ENCODE results near the gene ATXN10.
"Not testable (repeated sequence)": the region's sequence is repeated elsewhere in the genome, so short reads cannot be mapped to it uniquely, and the experiment has no call there.

The ATXN10 gene

GRCh38 chr22:45644714-45645113 lies 26.9 kb upstream of the ATXN10 start:
- no peak for DNase-seq (ENCODE audit: low read depth in 2 of 2)

GRCh38 chr22:45645150-45645525 lies 26.5 kb upstream of the ATXN10 start:
- DNase-seq (ENCODE audit: low read depth in 2 of 2), result no peak

- peak; percentile 54 to 72 for DNase-seq (ENCODE audit: low read depth in 2 of 2)
These were observed 25.9 kb upstream of the ATXN10 start for GRCh38 chr22:45645526-45646414.

- DNase-seq (ENCODE audit: low read depth in 2 of 2), result no peak
These were observed 24.0 kb upstream of the ATXN10 start for GRCh38 chr22:45647532-45648225.

GRCh38 chr22:45648301-45649117 lies 23.1 kb upstream of the ATXN10 start:
- DNase-seq (ENCODE audit: low read depth in 2 of 2), result no peak

GRCh38 chr22:45649809-45650208 lies 21.8 kb upstream of the ATXN10 start:
- DNase-seq (ENCODE audit: low read depth in 2 of 2), result no peak

GRCh38 chr22:45650721-45651120 lies 20.9 kb upstream of the ATXN10 start:
- DNase-seq (ENCODE audit: low read depth in 2 of 2), result no peak

- DNase-seq (ENCODE audit: low read depth in 2 of 2), result no peak
These were observed 19.6 kb upstream of the ATXN10 start for GRCh38 chr22:45651931-45652528.

GRCh38 chr22:45656577-45656976 lies 15.1 kb upstream of the ATXN10 start:
- DNase-seq (ENCODE audit: low read depth in 2 of 2), result no peak

- no peak for DNase-seq (ENCODE audit: low read depth in 2 of 2)
These were observed 13.9 kb upstream of the ATXN10 start for GRCh38 chr22:45657701-45658100.

GRCh38 chr22:45664136-45664646 lies 7.4 kb upstream of the ATXN10 start:
- DNase-seq (ENCODE audit: low read depth in 2 of 2), result no peak

- no peak for DNase-seq (ENCODE audit: low read depth in 2 of 2)
These were observed 4.1 kb upstream of the ATXN10 start for GRCh38 chr22:45667486-45667885.

- DNase-seq (ENCODE audit: low read depth in 2 of 2), result not testable (repeated sequence)
These were observed 1.3 kb upstream of the ATXN10 start for GRCh38 chr22:45670363-45670762.

- no peak for DNase-seq (ENCODE audit: low read depth in 2 of 2)
These were observed 452 bp upstream of the ATXN10 start for GRCh38 chr22:45670981-45671782.

GRCh38 chr22:45672564-45673481 lies 1.2 kb downstream of the ATXN10 start:
- no peak for DNase-seq (ENCODE audit: low read depth in 2 of 2)

- no peak for DNase-seq (ENCODE audit: low read depth in 2 of 2)
These were observed 2.0 kb downstream of the ATXN10 start for GRCh38 chr22:45673482-45674175.

- DNase-seq (ENCODE audit: low read depth in 2 of 2), result no peak
These were observed 4.4 kb downstream of the ATXN10 start for GRCh38 chr22:45676024-45676423.

- DNase-seq (ENCODE audit: low read depth in 2 of 2), result no peak
These were observed 5.4 kb downstream of the ATXN10 start for GRCh38 chr22:45677063-45677462.
